Testis (tissue), 3 donors: ENCODE measurements around the gene CTBP2. TPM values are rescaled to one million over a fixed set of nuclear protein-coding genes. Genes with fewer than 3 reads are reported as not detected.
A peak's percentile ranks its signal among the peaks of the same experiment; 100 is the strongest.

Experiments
- DNase-seq: peaks from one replicate; pipeline ENCODE4 v3.0.0-alpha.2; 2019
- H3K27ac ChIP-seq, 2 donors: fragments of 200-600 bp; sonication (generic); one replicate each; pipeline ENCODE4 v1.5.1; 2019
- H3K27me3 ChIP-seq: fragments of 200-600 bp; sonication (generic); one replicate; pipeline ENCODE4 v1.5.1; 2019
- H3K36me3 ChIP-seq: fragments of 200-600 bp; sonication (generic); one replicate; pipeline ENCODE4 v1.5.1; 2017; ENCODE audit warnings: low read depth; ENCODE audit errors: missing control alignments
- H3K4me1 ChIP-seq: fragments of 200-600 bp; sonication (generic); one replicate; pipeline ENCODE4 v1.5.1; 2019
- H3K4me3 ChIP-seq, 2 donors: fragments of 200-600 bp; sonication (generic); one replicate each; pipeline ENCODE4 v1.5.1; 2017 to 2019
- H3K9me3 ChIP-seq: fragments of 200-600 bp; sonication (generic); one replicate; pipeline ENCODE4 v1.5.1; 2017
- CTCF ChIP-seq, 3 experiments: fragments of 450-650 bp in 2 of 3; fragments of 200-600 bp in 1 of 3; sonication (generic) in 1 of 3; IDR thresholded peaks; one replicate each; pipeline ENCODE4 v1.5.1; 2016 to 2019; ENCODE audit warnings: antibody characterized with exemption in 3 of 3, mild to moderate bottlenecking in 2 of 3, moderate library complexity in 1 of 3
- POLR2A ChIP-seq: fragments of 450-650 bp; IDR thresholded peaks from one replicate; pipeline ENCODE4 v1.6.1; 2017; ENCODE audit warnings: antibody characterized with exemption, mild to moderate bottlenecking, moderate library complexity
- WGBS, 2 donors: methylation state at CpG; one replicate each; pipeline ENCODE4 v1.1.5; 2018; 5-methylcytosine and 5-hydroxymethylcytosine counted together
- intact Hi-C: fragments of 100-400 bp; cut with DNase I; formaldehyde crosslinking; loops from one replicate; pipeline ENCODE4 v1.15.1; 2023; ENCODE audit warnings: low total_unique reads
- polyA plus RNA-seq: library from polyadenylated mRNA; stranded (reverse); fragments of 350-450 nt; fragmentation: Illumina TruSeq; extraction: RNeasy Lipid Tissue Mini Kit (QIAGEN cat#74804); gene quantifications from one replicate; pipeline ENCODE4 v1.2.3, GENCODE V29; 2014; ENCODE audit warnings: low read depth, low replicate concordance; ENCODE audit not compliant: insufficient read depth
- total RNA-seq, 2 donors: library from RNA; depleted of rRNA; stranded (reverse); fragments of >200 nt; gene quantifications; one replicate each; pipeline ENCODE4 v1.2.3, GENCODE V29; 2016

Gene CTBP2
- total and polyA plus RNA-seq, 3 donors from 2014 or later, result 44.7 to 79.5 (median 52.4) TPM

DNA sequence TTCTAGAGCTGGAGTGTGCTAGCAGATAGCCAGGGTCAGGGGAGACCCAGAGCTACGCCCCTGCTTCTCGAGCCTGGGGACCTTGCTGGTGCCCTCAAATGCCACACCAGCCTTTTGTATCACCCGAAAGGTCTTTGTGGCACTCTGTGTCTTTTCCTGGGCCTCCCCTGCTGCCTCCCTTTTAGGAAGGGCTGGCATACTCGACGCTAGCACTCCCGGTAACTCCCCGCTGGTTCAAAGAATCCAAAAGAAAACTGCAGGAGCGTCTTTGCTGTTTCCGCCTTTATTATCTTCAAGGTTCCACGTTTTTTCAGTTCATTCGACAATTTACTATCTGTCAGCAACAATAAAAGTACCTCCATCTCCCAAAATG is 36.3 kb downstream of the CTBP2 start:
- 31 to 39% methylated on average over 10 to 11 of the region's 11 CpGs for WGBS, 2 donors
- H3K9me3 ChIP-seq, result no peaks in the 10 kb centered on the region

GRCh38 chr10:125123476-125124114 is 36.8 kb downstream of the CTBP2 start:
- 40 to 45% methylated on average over 3 to 13 of the region's 13 CpGs for WGBS, 2 donors
- peak overlapping the region; percentile 86 to 87 for H3K27ac ChIP-seq
- H3K9me3 ChIP-seq, result no peaks in the 10 kb centered on the region
- DNase-seq, result peak; percentile 90
- no peaks in the 10 kb centered on the region for H3K27me3 ChIP-seq
- no peak for TF ChIP-seq CTCF (IDR thresholded peaks at IDR 0.05)
- peaks cover 53% of the 10 kb centered on the region for H3K4me1 ChIP-seq
- intact Hi-C loops, result no loop called here
- no peak overlapping the region for H3K4me3 ChIP-seq
- no peaks in the 10 kb centered on the region for H3K36me3 ChIP-seq

More for the DNA sequence above, 36.3 kb downstream of the CTBP2 start:
- Histone ChIP-seq H3K27ac (peak overlapping the region; percentile 86 to 87), H3K27me3 (no peaks in the 10 kb centered on the region), H3K36me3 (no peaks in the 10 kb centered on the region), H3K4me1 (peaks cover 48% of the 10 kb centered on the region), H3K4me3 (no peak overlapping the region)
- DNase-seq, result no peak
- intact Hi-C loops, result no loop called here
- TF ChIP-seq CTCF (IDR thresholded peaks at IDR 0.05) (no peak), POLR2A (no peak)

DNA sequence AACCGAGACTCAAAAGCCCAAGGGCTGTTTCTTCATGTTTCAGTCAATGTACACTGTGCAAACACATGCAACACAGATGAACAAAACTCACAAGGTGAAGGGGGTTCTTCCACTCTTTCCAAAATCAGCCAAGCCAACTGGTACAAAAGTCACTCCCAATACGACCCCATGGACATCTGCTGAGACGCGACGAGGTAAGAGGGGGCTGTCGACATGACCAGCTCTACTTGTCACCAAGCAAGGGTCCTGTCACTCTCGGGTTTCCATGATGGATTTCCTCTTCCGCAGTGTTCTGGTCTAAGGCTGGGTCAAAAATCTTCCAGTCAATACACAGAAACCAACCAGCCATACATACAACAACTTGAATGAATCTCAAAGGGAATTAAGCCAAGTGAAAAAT is 37.8 kb downstream of the CTBP2 start:
- DNase-seq, result no peak
- H3K27me3 ChIP-seq, result no peaks in the 10 kb centered on the region
- H3K4me1 ChIP-seq, result peaks cover 63% of the 10 kb centered on the region
- no peak overlapping the region for H3K4me3 ChIP-seq
- H3K36me3 ChIP-seq, result no peaks in the 10 kb centered on the region
- no peaks in the 10 kb centered on the region for H3K9me3 ChIP-seq
- H3K27ac ChIP-seq, result peak overlapping the region; percentile 86 to 87
- intact Hi-C loops, result no loop called here
- WGBS, 2 donors, result 95 to 97% methylated on average over 8 of the region's 8 CpGs
- no peak for TF ChIP-seq CTCF (IDR thresholded peaks at IDR 0.05)
- TF ChIP-seq POLR2A, result no peak

GRCh38 chr10:125121003-125121402 is 39.4 kb downstream of the CTBP2 start:
- H3K36me3 ChIP-seq, result no peaks in the 10 kb centered on the region
- no peak overlapping the region for H3K27ac ChIP-seq
- no peak for TF ChIP-seq POLR2A
- no peak for TF ChIP-seq CTCF (IDR thresholded peaks at IDR 0.05)
- intact Hi-C loops, result no loop called here
- H3K27me3 ChIP-seq, result no peaks in the 10 kb centered on the region
- H3K4me3 ChIP-seq, result no peak overlapping the region
- 94 to 98% methylated on average over 8 of the region's 8 CpGs for WGBS, 2 donors
- no peak for DNase-seq
- H3K9me3 ChIP-seq, result no peaks in the 10 kb centered on the region
- peaks cover 77% of the 10 kb centered on the region for H3K4me1 ChIP-seq

- TF ChIP-seq CTCF (IDR thresholded peaks at IDR 0.05) (no peak), POLR2A (no peak)
- Histone ChIP-seq H3K36me3 (no peaks in the 10 kb centered on the region), H3K4me3 (no peak overlapping the region), H3K27ac (no peak overlapping the region), H3K4me1 (peaks cover 74% of the 10 kb centered on the region), H3K27me3 (no peaks in the 10 kb centered on the region), H3K9me3 (no peaks in the 10 kb centered on the region)
- intact Hi-C loops, result no loop called here
- no peak for DNase-seq
- WGBS, 2 donors, result 81 to 84% methylated on average over 11 of the region's 11 CpGs
These were observed 40.2 kb downstream of the CTBP2 start for GRCh38 chr10:125120053-125120710.
